Measurements from ENCODE around the gene PTBP3. TPM values are rescaled to one million over a fixed set of nuclear protein-coding genes. Genes with fewer than 3 reads are reported as not detected.

Gene PTBP3
- total RNA-seq, 2 donors from 2014 or later = 26.5 to 55.6 TPM

DNA sequence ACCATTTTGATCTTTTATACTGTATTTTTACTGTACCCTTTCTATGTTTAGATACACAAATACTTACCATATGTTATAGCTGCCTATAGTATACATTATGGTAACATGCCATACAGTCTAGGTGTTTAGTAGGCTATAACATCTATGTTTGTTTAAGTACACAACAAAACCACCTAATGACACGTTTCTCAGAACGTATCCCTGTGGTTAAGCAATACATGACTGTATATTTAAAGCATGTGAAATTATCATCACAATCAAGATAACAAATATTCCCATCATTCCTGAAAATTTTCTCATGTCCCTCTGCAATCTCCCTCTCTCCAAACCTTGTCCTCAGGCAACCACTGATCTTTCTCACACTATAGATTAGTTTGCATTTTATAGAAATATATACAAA lies 91.9 kb downstream of the PTBP3 start:
- ATAC-seq (ENCODE audit: insufficient number of reproducible peaks, low FRiP score, low read depth) = no peak
- Histone ChIP-seq H3K27me3 (replicated peaks; ENCODE audit: insufficient read depth) (no peaks in the 10 kb centered on the region), H3K4me1 (ENCODE audit: control insufficient read depth in 1 of 2, low read depth in 2 of 2) (no peaks in the 10 kb centered on the region), H3K27ac (no peak overlapping the region), H3K4me3 (no peak overlapping the region), H3K9me3 (no peaks in the 10 kb centered on the region), H3K36me3 (peaks cover 2% of the 10 kb centered on the region)
- no peak for DNase-seq (ENCODE audit: low spot score)
- no peak for TF ChIP-seq CTCF (IDR thresholded peaks at IDR 0.05)

DNA sequence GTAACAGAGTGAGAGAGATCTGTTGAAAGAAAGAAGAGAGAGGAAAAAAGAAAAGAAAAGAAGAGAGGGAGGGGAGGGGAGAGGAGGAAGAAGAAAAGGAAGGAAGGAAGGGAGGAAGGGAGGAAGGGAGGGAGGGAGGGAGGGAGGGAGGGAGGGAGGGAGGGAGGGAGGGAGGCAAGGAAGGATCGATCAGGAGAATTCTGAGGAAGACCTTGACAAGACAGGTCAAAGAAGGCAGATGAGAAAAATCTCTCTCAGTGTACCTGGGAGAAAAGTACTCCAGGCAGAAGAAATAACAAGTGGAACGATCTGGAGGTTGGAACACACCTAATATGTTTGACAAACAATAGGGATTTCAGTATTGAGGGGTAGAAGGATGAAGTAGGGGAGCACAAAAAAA lies 93.7 kb downstream of the PTBP3 start:
- DNase-seq (ENCODE audit: low spot score) = no peak
- peaks cover 2% of the 10 kb centered on the region for H3K36me3 ChIP-seq
- no peak for ATAC-seq (ENCODE audit: insufficient number of reproducible peaks, low FRiP score, low read depth)
- H3K4me1 ChIP-seq (ENCODE audit: control insufficient read depth in 1 of 2, low read depth in 2 of 2) = no peaks in the 10 kb centered on the region
- TF ChIP-seq CTCF (IDR thresholded peaks at IDR 0.05) = no peak
- H3K27ac ChIP-seq = no peak overlapping the region
- no peak overlapping the region for H3K4me3 ChIP-seq
- H3K27me3 ChIP-seq (replicated peaks; ENCODE audit: insufficient read depth) = no peaks in the 10 kb centered on the region
- H3K9me3 ChIP-seq = no peaks in the 10 kb centered on the region

DNA sequence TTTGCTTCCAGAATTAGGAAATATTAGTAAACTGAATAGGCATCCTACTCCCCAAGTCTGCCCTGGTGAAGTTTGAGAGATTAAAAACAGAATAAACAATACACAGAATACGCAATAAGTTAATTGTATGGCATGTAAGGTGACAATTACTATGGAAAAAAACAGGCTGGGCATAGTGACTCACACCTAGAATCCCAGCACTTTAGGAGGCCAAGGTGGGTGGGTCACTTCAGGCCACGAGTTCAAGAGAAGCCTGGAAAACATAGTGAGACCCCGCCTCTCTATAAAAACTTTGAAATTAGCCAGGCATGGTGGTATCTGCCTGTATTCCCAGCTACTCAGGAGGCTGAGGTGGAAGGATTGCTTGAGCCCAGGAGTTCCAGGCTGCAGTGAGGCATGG lies 94.1 kb downstream of the PTBP3 start:
- no peaks in the 10 kb centered on the region for H3K27me3 ChIP-seq (replicated peaks; ENCODE audit: insufficient read depth)
- DNase-seq (ENCODE audit: low spot score) (no peak), ATAC-seq (ENCODE audit: insufficient number of reproducible peaks, low FRiP score, low read depth) (no peak)
- H3K4me3 ChIP-seq = no peak overlapping the region
- peaks cover 2% of the 10 kb centered on the region for H3K36me3 ChIP-seq
- no peaks in the 10 kb centered on the region for H3K4me1 ChIP-seq (ENCODE audit: control insufficient read depth in 1 of 2, low read depth in 2 of 2)
- H3K27ac ChIP-seq = no peak overlapping the region
- no peaks in the 10 kb centered on the region for H3K9me3 ChIP-seq
- no peak for TF ChIP-seq CTCF (IDR thresholded peaks at IDR 0.05)

GRCh38 chr9:112234779-112235178 lies 98.6 kb downstream of the PTBP3 start:
- Histone ChIP-seq H3K36me3 (peaks cover 2% of the 10 kb centered on the region), H3K27ac (no peak overlapping the region), H3K4me3 (no peak overlapping the region), H3K4me1 (ENCODE audit: control insufficient read depth in 1 of 2, low read depth in 2 of 2) (no peaks in the 10 kb centered on the region), H3K9me3 (no peaks in the 10 kb centered on the region), H3K27me3 (replicated peaks; ENCODE audit: insufficient read depth) (no peaks in the 10 kb centered on the region)
- no peak for TF ChIP-seq CTCF (IDR thresholded peaks at IDR 0.05)
- DNase-seq (ENCODE audit: low spot score) (no peak), ATAC-seq (ENCODE audit: insufficient number of reproducible peaks, low FRiP score, low read depth) (no peak)

GRCh38 chr9:112233769-112234168 lies 99.7 kb downstream of the PTBP3 start:
- no peak for ATAC-seq (ENCODE audit: insufficient number of reproducible peaks, low FRiP score, low read depth)
- Histone ChIP-seq H3K4me3 (no peak overlapping the region), H3K27me3 (replicated peaks; ENCODE audit: insufficient read depth) (no peaks in the 10 kb centered on the region), H3K36me3 (no peaks in the 10 kb centered on the region), H3K4me1 (ENCODE audit: control insufficient read depth in 1 of 2, low read depth in 2 of 2) (no peaks in the 10 kb centered on the region), H3K27ac (no peak overlapping the region), H3K9me3 (no peaks in the 10 kb centered on the region)
- no peak for TF ChIP-seq CTCF (IDR thresholded peaks at IDR 0.05)
- DNase-seq (ENCODE audit: low spot score) = no peak
